Measurements from ENCODE around the gene CDH13.

CDH13 gene

GRCh38 chr16:83301971-83302370, 675.2 kb downstream of the CDH13 start:
- TF ChIP-seq GATA2 (IDR thresholded peaks at IDR 0.05; ENCODE audit: low read depth, low read length) (no peak), GATA3 (IDR thresholded peaks at IDR 0.05; ENCODE audit: low read depth, low read length) (no peak)

- no peak for TF ChIP-seq GATA3 (IDR thresholded peaks at IDR 0.05; ENCODE audit: low read depth, low read length)
- TF ChIP-seq GATA2 (IDR thresholded peaks at IDR 0.05; ENCODE audit: low read depth, low read length): no peak
Observed at GRCh38 chr16:83302853-83303252, 676.1 kb downstream of the CDH13 start.

DNA sequence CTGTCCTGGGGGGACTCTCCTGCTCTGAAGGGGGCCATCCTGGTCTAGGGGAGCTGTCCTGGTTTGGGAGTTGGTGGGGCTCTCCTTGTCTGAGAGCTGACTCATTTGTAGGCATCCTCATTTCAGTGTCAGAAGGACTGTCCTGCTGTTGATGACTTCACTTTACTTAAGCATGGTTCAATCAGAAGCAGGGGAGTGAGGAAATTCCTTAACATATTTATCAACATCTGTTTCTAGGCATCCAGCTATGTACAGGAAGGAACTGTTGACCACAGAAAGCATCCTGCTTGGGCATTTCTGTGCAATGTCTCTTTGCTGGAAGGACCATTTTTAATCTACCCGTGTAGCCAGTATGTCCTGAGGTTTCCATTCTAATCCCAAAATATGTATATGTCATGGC, 678.3 kb downstream of the CDH13 start:
- no peak for TF ChIP-seq GATA3 (IDR thresholded peaks at IDR 0.05; ENCODE audit: low read depth, low read length)
- no peak for TF ChIP-seq GATA2 (IDR thresholded peaks at IDR 0.05; ENCODE audit: low read depth, low read length)

GRCh38 chr16:83306961-83307593, 680.3 kb downstream of the CDH13 start:
- TF ChIP-seq GATA2 (IDR thresholded peaks at IDR 0.05; ENCODE audit: low read depth, low read length): no peak
- no peak for TF ChIP-seq GATA3 (IDR thresholded peaks at IDR 0.05; ENCODE audit: low read depth, low read length)

- TF ChIP-seq GATA2 (IDR thresholded peaks at IDR 0.05; ENCODE audit: low read depth, low read length) (no peak), GATA3 (IDR thresholded peaks at IDR 0.05; ENCODE audit: low read depth, low read length) (no peak)
Observed at GRCh38 chr16:83307594-83307992, 680.8 kb downstream of the CDH13 start.

GRCh38 chr16:83308414-83308813, 681.6 kb downstream of the CDH13 start:
- no peak for TF ChIP-seq GATA3 (IDR thresholded peaks at IDR 0.05; ENCODE audit: low read depth, low read length)
- no peak for TF ChIP-seq GATA2 (IDR thresholded peaks at IDR 0.05; ENCODE audit: low read depth, low read length)

- TF ChIP-seq GATA3 (IDR thresholded peaks at IDR 0.05; ENCODE audit: low read depth, low read length) (no peak), GATA2 (IDR thresholded peaks at IDR 0.05; ENCODE audit: low read depth, low read length) (no peak)
Observed at GRCh38 chr16:83310816-83311215, 684.0 kb downstream of the CDH13 start.

DNA sequence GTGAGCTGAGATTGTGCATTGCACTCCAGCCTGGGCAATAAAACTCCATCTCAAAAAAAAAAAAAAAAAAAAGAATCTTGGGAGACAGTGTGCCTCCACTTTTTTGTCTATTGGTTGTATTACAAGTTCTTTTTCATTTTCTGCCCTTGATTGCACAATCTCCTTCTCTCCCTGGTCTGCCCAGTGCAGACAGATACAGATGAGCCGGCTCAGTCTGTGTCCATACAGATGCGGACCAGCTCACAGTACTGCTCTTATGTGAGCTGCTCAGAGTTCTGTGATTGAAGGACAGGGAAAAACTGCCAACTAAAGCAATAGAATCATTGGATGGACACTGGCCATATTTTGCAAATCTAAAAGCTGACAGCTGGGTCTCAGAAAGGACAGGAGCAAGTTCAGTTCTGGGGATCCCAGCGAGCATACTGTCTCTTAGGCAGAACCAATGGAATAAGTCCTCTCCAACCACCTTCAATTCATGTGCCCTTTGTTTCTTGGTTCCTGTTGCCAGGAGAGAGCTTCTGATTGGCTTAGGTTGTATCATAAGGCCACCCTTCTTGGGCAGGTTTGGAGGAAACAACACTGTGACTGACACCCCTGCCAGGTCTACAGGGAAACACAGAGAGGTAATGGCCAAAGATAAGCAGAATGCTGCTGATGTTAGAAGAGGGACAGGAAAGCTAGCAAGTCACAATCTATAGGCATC, 685.4 kb downstream of the CDH13 start:
- no peak for TF ChIP-seq GATA3 (IDR thresholded peaks at IDR 0.05; ENCODE audit: low read depth, low read length)
- TF ChIP-seq GATA2 (IDR thresholded peaks at IDR 0.05; ENCODE audit: low read depth, low read length): no peak

- no peak for TF ChIP-seq GATA3 (IDR thresholded peaks at IDR 0.05; ENCODE audit: low read depth, low read length)
- TF ChIP-seq GATA2 (IDR thresholded peaks at IDR 0.05; ENCODE audit: low read depth, low read length): no peak
Observed at GRCh38 chr16:83312718-83313245, 686.0 kb downstream of the CDH13 start.

- no peak for TF ChIP-seq GATA3 (IDR thresholded peaks at IDR 0.05; ENCODE audit: low read depth, low read length)
- no peak for TF ChIP-seq GATA2 (IDR thresholded peaks at IDR 0.05; ENCODE audit: low read depth, low read length)
Observed at GRCh38 chr16:83315271-83315670, 688.5 kb downstream of the CDH13 start.

DNA sequence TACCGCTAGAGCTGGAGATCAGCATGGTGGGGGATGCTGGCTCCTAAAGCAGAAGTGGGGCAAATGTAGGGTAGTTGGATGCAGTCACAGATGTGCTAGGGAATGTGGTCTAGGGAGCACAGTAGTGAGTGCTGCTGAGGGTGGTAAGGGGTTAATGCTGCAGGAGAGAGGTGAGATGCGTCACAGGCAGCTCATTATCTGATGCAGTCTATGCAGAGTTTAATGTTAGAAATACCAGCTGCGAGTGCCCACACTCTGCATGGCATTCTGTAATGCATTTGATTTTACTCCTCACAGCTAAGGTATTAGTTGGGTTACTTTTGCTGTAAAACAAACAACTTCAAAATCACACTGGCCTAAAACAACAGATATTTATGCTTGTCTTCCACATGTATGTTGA, 689.7 kb downstream of the CDH13 start:
- no peak for TF ChIP-seq GATA2 (IDR thresholded peaks at IDR 0.05; ENCODE audit: low read depth, low read length)
- no peak for TF ChIP-seq GATA3 (IDR thresholded peaks at IDR 0.05; ENCODE audit: low read depth, low read length)

GRCh38 chr16:83318390-83318789, 691.6 kb downstream of the CDH13 start:
- TF ChIP-seq GATA3 (IDR thresholded peaks at IDR 0.05; ENCODE audit: low read depth, low read length) (no peak), GATA2 (IDR thresholded peaks at IDR 0.05; ENCODE audit: low read depth, low read length) (no peak)

DNA sequence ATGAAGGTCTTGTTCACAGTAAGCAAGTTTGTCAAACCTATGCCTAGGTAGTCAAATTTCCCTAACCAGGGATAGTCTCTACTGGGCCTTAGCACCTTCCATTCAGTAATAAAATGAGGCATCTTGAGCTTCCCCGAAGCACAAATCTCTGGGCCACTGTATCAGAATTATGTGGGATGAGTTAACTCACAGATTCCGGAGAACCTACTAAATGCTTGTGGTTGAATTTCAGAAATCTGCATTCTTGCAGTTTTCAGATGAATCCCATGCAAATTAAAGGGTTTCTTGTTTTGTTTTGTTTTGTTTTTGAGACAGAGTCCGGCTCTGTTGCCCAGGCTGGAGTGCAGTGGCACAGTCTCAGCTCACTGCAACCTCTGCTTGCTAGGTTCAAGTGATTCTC, 702.2 kb downstream of the CDH13 start:
- no peak for TF ChIP-seq GATA3 (IDR thresholded peaks at IDR 0.05; ENCODE audit: low read depth, low read length)
- no peak for TF ChIP-seq GATA2 (IDR thresholded peaks at IDR 0.05; ENCODE audit: low read depth, low read length)

GRCh38 chr16:83329441-83329840, 702.7 kb downstream of the CDH13 start:
- TF ChIP-seq GATA3 (IDR thresholded peaks at IDR 0.05; ENCODE audit: low read depth, low read length) (no peak), GATA2 (IDR thresholded peaks at IDR 0.05; ENCODE audit: low read depth, low read length) (no peak)

DNA sequence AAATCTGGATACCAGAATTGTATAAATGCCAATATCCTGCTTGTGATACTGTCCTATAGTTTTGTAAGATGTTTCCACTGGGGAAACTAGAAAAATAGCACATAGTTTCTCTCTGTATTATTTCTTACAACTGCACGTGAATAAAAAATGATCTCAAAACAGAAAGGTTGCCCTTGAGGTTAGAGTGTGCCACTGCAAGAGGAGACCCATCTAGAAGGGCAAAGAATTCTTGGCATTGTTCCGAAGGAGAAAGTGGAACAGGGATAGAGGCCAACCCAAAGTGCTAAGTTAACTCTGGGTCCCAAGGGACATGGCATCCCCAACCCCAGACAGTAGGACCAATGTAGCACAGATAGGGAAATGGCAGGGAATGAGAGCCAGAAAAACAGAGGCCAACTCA, 703.5 kb downstream of the CDH13 start:
- TF ChIP-seq GATA2 (IDR thresholded peaks at IDR 0.05; ENCODE audit: low read depth, low read length) (no peak), GATA3 (IDR thresholded peaks at IDR 0.05; ENCODE audit: low read depth, low read length) (no peak)

All from SH-SY5Y (cell line).